NOMO-1 treated with DMSO at 0.1 percent for 48 hours (cell line): ENCODE results near the gene ANKRD65.
A peak's percentile ranks its signal among the peaks of the same experiment; 100 is the strongest.
"Not testable (repeated sequence)": the region's sequence is repeated elsewhere in the genome, so short reads cannot be mapped to it uniquely, and the experiment has no call there.

ENCODE experiments used
- DNase-seq: peaks from one replicate; lab custom pipeline; 2025; ENCODE audit not compliant: unreplicated experiment; lab: John Stamatoyannopoulos, UW

The ANKRD65 gene

GRCh38 chr1:1373815-1374588 lies 47.1 kb downstream of the ANKRD65 start:
- DNase-seq, result no peak

- no peak for DNase-seq
Measured at GRCh38 chr1:1373051-1373814, 47.8 kb downstream of the ANKRD65 start.

DNA sequence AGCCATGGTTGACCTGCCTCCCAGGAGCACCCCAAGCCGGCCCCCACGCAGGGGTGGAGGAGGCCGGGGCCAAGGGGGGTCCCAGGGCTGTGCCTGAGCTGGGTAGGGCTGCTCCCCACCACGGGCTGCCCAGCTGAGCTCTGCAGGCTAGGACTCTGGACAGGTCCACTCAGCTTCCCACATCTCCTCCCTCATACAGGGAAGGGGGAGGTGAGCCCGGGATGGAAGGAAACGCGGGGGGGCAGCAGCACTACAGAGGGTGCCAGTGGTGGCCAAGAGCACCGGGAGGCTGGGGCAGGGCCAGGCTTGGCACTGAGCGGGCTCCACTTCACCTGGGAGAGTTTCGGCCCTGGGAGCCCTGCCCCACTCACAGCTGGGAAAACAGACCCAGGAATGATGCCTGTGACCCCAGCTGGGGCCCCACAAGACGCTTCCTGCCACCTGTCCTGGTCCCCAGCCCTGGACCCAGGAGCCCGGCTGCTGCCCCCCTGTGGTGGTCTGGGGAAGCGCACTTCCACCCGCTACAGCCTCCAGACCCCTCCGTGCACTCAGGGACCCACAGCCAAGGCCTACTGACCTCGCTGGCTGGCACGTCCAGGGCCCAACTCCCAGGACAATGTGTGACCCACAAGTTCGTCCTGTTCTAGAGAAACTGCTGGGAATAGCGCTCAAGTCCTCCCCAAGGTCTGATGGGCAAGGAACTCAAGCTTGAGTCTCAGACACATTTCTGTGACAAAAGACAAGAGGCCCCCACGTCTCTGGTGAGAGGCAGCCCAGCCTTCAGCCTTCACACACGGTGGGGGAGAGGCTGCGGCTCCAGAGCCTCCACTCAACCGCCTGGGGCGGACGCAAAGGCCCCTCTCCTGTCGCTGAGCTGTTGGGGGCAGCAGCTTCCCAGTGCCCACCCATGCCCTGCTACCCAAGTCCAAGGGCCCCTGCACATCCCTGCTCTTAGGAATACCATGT lies 49.0 kb downstream of the ANKRD65 start:
- peak; percentile 55 for DNase-seq

- peak; percentile 88 for DNase-seq
Measured at GRCh38 chr1:1371364-1371745, 49.7 kb downstream of the ANKRD65 start.

GRCh38 chr1:1370771-1371300 lies 50.2 kb downstream of the ANKRD65 start:
- no peak for DNase-seq

DNA sequence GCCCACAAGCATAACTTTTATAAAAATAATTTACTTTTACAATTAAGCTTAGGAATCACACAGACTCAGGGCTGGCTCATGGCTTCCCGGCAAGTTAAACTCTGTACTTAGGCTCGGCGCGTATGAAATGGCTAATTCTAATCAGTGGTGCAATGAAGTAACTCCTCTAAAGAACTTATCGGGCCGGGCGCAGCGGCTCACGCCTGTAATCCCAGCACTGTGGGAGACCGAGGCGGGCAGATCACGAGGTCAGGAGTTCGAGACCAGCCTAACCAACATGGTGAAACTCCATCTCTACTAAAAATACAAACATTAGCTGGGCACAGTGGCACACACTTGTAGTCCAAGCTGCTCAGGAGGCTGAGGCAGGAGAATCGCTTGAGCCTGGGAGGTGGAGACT lies 51.0 kb downstream of the ANKRD65 start:
- not testable (repeated sequence) for DNase-seq
